Hematopoietic multipotent progenitor cell treated with erythropoietin and hydrocortisone succinate and interleukin-3 and kit ligand, for 6 days (in vitro differentiated cells): ENCODE measurements around the gene EPS8L2.
A peak's percentile ranks its signal among the peaks of the same experiment; 100 is the strongest.

Experiments
- DNase-seq: peaks from one replicate; pipeline ENCODE4 v3.0.0-alpha.2; 2015

EPS8L2 gene

DNA sequence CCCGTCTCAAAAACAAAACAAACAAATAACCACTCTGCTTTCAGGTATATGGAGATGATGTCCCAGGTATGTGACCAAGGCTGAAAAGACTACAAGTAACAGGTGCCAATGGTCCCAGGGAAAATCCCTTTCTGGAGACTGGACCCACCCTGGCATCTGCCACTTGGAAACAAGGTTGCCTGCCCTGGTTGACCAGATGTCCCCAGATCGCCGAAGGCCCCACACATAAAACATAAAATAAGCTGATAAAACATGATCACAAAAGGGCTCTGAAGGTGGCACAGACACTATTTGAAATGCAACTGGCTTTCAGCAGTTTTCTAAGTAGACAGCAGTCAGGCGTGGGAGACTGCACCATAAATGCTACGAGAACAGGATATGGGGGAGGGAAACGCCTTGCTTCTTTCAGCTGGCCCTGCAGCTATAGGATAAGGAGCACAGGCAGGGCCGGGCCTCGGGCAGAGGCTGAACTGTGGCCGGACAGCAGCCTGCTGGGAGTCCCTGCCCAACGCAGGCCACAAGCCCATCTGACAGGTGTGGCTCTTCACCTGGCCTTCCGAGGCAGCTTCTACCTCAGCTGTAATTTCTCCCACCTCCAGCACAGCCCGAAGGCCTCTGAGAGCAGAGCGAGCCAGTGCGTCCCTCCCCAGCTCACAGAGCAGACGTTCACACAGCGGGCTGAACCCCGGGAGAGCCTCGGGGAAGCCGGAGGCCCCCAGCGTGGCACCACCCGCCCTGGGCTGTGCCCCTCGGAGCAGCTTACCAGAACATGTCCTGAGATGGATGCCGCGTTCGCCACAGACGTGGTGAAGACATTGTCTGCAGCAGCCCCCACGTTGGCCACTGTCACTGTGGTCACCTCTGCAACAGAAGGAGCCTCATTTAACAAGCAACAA, 15.0 kb upstream of the EPS8L2 start:
- peak; percentile 69 for DNase-seq

DNA sequence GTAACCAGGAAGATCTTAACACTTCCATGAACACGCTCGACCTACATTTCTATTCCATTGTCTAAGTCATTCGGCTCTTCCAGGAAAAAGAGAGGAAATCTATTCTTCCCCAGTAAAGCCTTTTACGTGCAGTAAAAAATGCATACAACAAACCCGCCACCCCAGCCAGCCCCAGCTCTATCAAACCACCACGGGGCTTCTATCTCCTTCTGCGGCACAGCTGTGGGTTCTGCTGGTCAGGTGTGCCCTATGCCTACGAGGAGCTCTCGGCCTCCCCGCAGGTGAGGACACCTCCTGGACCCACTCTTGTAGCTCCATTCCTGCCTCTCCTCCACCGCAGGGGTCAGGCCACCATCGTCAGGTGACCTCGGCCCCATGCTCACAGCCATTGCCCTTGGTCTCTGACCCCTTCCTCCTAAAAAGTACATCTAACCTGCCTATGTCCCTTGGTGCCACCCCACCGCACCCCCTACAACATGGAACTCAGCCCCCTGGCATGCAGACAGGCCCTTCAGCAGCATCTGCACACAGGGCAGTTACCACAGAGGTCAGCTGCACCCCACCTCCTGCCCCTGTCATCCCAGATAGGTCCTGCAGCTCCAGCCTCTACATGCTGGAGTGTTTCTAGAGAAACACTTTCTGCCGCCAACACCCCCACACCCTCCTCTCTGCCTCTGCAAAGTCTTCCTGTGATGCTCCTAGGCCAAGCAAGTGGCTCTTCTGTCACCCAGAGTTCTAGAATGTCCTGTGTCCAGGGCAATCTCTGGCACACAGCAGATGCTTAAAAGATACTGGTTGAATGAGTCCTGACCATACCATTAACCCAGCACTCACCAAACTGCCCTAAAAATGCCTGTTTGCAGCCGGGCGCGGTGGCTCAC, 14.1 kb upstream of the EPS8L2 start:
- DNase-seq: no peak

DNA sequence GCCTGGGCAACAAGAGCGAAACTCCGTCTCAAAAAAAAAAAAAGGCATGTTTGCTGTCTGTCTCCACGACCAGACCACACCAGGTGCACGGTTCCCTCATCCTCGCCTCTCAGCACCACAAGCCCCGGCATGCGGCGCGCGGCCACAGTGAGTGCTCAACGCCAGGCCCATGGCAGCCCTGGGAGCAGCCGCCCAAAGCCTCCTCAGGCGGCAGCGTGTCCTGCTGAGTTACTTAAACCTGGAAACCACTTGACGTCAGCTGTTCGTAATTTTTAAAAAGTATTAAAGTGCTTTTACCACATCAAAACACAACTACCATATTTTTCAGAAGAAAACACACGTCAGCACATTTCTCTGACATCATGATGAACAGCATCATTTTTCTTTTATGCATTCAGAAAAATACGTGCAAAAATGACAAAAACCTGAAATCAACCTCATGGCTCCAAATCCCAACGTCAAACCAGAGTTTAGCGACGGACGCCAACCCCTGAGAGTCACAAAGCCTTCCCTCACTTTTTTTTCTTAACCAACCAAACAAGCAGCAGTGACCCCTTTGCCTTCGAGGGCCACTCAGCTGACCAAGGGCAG, 13.1 kb upstream of the EPS8L2 start:
- DNase-seq: no peak

GRCh38 chr11:693415-693831, 12.6 kb upstream of the EPS8L2 start:
- no peak for DNase-seq

DNA sequence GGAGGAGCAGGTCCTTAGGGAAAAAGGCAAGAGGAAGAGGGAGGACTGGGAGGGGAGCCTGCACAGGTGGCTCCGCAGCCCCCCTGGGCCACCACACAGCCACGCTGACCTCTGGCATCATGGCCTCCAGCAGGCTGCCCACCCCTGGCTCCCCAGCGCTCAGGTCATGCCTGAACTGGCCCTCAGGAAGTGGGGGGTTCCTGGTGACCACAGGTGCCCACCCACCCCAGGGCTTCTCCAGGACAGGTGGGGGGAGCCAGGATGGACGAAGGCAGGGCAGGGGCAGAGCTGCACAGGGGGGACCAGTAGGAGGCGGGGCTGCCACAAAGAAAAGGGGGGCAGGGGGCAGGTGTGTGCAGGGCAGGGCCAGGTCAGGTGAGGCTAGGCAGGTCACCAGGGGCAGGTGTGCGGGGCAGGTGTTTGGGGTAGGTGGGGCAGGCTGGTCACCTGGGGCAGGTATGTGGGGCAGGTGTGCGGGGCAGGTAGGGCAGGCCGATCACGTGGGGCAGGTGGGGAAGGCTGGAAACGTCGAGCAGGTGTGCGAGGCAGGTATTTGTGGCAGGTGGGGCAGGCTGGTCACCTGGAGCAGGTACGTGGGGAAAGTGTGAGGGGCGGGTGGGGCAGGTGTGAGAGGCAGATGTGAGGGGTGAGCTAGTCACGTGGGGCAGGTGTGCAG, 12.0 kb upstream of the EPS8L2 start:
- DNase-seq: no peak

DNA sequence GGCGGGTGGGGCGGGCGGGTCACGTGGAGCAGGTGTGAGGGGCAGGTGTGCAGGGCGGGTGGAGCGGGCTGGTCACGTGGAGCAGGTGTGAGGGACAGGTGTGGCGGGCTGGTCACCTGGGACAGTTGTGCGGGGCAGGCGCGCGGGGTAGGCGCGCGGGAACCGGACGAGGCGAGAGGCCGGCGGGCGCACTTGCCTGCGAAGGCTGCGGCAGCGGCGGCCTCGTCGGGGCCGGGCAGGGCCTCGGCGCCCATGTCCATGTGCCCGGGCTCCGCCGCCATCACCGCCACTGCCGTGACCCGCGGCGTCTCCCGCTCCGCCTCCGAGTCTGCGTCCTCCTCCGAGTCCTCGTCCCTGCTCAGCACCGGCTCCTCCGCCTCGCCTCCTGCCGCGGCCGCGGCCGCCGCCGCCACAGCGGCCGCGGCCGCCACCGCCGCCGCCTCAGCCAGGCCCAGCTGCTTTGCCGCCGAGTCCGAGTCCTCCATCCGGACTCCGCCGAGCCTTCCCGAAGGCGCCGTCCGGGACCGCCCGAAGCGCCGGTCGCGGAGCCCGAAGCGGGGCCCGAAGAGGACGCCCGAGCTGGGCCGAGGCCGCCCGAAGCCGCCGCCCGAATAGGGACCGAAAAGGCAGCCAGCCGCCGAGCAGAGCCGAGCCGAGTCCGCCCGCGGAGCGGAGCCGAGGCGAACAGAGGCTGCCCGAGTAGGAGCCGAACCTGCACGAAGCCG, 11.3 kb upstream of the EPS8L2 start, which contains the start of gene DEAF1:
Gene DEAF1, minus strand, starts transcription at position 660 of the 725 bp plus-strand sequence. Its CDS starts 175 bp downstream, at position 485.
- peak; percentile 98 for DNase-seq

- DNase-seq: no peak
Observed at GRCh38 chr11:695288-695537, 10.8 kb upstream of the EPS8L2 start.

GRCh38 chr11:695538-696248, 10.3 kb upstream of the EPS8L2 start, which contains the start of gene TMEM80:
Gene TMEM80 (plus strand): TSS chr11:695816. CDS start chr11:695828, 12 bp downstream.
- peak; percentile 99 for DNase-seq

DNA sequence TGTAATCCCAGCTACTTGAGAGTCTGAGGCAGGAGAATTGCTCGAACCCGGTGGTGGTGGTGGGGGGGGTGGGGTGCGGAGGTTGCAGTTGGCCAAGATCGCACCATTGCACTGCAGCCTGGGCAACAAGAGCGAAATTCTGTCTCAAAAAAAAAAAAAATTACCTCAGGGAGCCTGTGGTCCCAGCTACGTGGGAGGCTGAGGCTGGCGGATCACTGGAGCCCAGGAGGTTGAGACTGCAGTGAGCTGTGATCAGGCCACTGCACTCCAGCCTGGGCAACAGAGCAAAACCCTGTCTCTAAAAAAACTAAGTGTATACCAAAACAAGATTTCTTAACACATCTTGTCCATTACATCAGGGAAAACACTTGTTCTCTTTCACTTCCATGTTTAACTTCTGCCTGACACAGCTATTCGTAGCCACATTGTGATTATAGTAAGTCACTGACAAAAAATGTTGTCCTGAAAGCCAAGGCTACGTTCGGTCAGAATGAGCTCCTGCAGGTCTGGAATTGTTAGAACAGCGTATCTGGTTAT, 9.0 kb upstream of the EPS8L2 start:
- DNase-seq: no peak

GRCh38 chr11:697811-698311, 8.2 kb upstream of the EPS8L2 start:
- no peak for DNase-seq

DNA sequence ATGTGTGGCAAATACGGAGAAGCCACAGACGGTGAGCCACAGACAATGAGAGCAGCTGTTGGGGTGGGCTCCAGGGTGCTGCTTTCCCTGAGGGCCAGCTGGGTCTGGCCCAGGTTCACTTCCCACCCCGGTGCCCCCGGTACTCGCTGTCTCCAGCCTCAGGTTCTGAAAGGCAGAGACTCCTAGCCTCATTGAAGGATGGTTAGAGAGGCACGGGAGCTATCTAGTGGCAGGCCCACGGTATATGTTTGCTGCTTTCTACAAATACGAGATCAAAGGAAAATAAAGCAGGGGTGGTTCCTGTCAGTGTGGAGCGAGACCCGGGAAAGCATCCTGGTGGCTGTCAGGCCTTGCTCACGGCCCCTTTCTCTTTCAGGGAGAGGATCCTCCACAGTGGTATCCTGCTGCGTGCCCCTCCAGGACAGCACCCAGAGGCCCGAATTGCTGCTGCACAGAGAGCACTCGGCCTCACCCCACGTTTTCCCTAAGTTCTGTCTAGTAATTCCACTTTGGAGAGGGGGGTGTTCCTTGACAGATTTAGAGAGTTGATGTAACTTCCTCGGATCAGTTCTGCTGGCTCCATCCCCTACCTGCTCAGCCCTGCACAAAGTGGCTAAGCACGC, 7.4 kb upstream of the EPS8L2 start:
- no peak for DNase-seq

- DNase-seq: no peak
Observed at GRCh38 chr11:699116-699508, 6.9 kb upstream of the EPS8L2 start.

- no peak for DNase-seq
Observed at GRCh38 chr11:699753-700152, 6.3 kb upstream of the EPS8L2 start.

- DNase-seq: peak; percentile 58
Observed at GRCh38 chr11:701741-702461, 4.1 kb upstream of the EPS8L2 start.

DNA sequence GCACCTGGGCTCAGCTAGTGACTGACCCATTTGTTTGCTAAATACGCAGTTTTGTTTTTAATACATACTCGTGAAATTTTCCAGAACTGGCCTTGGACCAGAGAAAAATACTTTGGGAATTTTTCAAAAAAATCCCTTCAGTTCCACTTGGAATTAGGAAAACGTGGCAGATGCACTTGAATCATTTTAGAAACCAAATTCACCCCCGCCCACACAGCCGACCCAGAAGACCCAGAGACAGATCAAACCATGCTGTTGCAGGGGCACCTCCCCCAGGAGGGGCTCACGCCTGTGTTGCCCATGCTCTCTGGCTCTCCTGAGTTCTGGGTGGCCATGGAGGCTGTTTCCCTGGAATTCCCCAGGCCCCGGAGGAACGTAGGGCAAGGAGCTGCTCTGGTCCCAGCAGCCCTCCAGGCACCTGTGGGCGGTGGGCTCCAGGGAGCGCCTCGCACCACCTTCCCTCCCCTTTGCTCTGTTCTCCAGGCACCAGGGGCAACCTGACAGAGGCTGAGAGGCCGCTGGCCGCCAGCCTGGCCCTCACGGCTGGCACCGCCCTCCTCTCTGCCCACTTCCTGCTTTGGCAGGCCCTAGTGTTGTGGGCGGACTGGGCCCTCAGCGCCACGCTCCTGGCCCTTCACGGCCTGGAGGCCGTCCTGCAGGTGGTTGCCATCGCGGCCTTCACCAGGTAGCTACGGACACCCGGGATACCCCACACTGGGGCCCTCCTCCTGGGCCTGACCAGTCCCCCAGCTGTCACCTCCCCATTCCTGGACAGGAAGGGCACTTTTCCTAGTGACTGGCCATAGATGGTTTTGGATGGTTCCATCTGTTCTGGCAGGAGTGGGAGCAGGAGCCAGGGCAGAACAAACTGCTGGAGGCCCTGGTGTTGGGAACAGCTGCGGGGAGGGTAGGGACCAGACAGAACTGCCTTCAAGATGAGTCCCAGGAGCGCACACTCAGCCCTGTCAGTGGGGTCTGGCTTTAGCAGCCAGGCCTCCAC, 3.3 kb upstream of the EPS8L2 start:
- peak; percentile 67 for DNase-seq

GRCh38 chr11:703506-703905, 2.5 kb upstream of the EPS8L2 start:
- no peak for DNase-seq

DNA sequence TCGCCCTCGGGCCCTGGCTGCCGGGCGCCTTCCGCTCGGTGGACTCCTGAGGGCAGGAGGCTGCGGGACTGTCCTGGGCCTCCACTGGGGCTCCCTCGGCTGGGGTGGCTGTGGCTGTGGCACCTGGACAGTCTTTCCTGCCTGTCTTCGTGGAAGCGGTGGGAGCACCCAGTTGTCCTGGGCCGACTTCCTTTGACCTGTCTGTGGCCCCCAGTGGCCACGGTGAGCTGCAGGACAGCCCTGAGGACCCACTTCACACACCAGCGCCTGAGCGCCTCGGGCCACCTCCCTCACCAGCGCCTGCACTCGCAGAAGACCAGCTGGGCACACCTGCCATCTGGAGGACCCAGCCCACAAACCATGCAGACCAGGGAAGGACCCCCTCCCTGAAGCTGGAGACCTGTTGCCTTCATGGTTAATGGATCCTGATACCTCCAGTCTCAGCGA, 1.8 kb upstream of the EPS8L2 start:
- DNase-seq: no peak
